Measurements from ENCODE around the gene OR52J3.

- TF ChIP-seq CTCF (conservative IDR thresholded peaks at IDR 0.05; ENCODE audit: low read depth, low read length) = no peak
- no peak for TF ChIP-seq EZH2 (IDR thresholded peaks at IDR 0.05; ENCODE audit: borderline replicate concordance, low read depth, low read length, poor library complexity, severe bottlenecking)
Observed at GRCh38 chr11:5046226-5046625, at the start of gene OR52J3.
